HG02610 (cell line): Measurements from ENCODE around the gene SMCO1.
"Not testable (repeated sequence)": the region's sequence is repeated elsewhere in the genome, so short reads cannot be mapped to it uniquely, and the experiment has no call there.

ENCODE experiments used
- ATAC-seq: cut with Tn5 transposase; IDR thresholded peaks from one replicate; pipeline ENCODE4 v1.9.1; 2021; ENCODE audit warnings: mild to moderate bottlenecking, moderate library complexity; ENCODE audit not compliant: unreplicated experiment

The SMCO1 gene

DNA sequence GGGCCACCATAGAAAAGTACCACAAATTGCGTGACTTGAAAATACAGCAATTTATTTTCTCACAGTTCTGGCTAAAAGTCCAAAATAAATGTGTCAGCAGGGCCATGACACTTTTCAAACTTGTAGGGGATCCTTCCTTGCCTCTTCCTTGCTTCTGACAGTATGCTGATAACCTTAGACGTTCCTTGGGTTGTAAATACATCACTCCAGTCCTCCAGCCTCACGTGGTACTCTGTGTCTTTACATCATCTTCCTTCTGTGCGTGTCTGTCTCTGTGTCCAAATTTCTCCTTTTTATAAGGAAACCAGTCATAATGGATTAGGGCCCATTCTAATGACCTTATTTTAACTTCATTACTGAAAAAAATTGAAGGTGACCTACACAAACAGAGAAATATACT, 19.0 kb downstream of the SMCO1 start:
- no peak for ATAC-seq

DNA sequence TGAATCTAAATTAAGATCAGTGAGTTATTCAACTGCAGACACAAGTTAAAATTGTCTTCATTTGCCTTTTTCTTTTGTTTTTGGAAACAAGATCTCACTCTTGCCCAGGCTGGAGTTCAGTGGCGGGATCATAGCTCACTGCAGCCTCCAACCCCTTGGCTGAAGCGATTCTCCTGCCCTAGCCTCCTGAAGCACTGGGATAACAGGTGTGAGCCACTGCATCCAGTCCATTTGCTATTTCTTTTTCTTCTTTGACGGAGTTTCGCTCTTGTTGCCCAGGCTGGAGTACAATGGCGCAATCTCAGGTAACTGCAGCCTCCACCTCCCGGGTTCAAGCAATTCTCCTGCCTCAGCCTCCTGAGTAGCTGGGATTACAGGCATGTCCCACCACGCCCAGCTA, 21.9 kb downstream of the SMCO1 start:
- ATAC-seq, result no peak

DNA sequence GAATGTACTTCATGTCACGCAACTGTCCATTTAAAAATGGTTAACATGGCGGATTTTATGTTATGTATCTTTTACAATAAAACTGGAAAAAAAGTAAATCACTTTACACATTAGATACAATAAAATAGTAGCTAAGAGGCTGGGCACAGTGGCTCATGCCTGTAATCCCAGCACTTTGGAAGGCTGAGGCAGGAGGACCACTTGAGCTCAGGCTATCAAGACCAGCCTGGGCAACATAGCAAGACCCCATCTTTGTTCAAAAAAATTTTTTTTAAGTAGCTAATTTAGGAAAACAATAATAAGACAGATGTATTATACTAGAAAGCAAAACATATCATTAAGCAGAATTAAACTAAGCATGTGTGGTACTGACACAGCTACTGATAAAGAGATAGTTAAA, 23.1 kb downstream of the SMCO1 start:
- no peak for ATAC-seq

DNA sequence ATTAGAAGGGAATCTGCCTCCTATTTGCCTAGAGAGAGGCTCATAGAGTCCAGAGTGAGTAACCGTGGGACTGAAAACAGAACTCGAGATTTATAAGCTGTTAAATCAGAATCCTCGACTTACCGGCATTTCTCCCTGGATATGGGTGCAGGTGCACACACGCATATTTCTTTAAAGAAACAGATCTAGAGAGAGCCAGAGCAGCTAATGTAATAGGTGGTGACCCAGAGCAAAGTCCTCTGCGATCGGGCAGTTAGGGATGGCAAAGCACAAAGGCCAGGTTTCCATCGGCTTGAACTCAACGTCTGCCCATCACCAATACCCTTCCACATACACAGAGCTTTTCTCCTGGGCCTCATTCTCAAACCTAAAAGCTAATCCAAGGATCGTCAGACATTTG, 25.4 kb downstream of the SMCO1 start:
- ATAC-seq, result no peak

DNA sequence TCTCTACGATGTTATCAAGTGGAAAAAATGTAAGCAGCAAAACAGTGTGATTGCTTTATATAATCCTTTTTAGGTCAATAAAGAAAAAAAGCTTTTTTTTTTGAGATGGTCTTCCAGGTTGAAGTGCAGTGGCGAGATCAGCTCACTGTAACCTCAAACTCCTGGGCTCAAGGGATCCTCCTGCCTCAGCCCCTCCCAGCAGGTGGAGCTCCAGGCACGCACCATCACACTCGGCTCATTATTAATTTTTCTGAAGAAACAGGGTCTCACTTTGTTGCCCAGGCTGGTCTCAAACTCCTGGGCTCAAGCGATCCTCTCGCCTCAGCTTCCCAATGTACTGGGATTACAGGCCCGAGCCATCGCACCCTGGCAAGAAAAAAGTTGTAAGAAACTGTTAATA, 28.9 kb downstream of the SMCO1 start:
- no peak for ATAC-seq

DNA sequence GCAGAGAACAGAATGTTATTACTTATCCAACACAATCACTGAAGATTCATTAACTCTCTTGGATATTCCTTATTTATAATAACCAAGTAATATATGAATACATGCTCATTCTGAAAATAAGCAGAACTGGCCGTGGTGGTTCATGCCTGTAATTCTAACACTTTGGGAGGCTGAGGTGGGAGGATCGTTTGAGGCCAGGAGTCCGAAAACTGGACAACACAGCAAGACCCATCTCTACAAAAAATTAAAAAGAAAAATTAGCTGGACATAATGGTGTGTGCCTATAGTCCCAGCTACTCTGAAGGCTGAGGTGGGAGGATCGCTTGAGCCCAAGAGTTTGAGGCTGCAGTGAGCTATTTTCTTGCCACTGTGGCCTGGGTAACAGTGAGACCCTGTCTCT, 37.5 kb downstream of the SMCO1 start:
- ATAC-seq, result no peak

DNA sequence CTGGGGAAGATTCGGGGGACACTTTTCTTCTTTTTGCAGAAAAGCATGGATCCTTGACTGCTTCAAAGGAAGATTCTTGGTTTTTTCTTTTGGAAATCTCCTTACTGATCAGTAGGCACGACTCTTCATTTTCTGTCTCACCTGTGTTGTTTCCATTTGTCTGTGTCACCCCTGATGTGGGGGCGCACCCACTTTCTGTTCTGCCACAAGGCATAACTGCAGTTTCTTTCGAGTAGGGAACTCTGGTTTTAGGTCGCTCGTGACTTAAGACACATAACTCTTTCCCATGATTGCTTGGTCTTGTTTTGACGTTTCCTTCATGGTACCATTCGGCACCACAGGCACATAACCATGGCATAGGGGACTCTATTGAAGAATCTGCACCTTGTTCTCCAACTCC, 42.9 kb downstream of the SMCO1 start:
- no peak for ATAC-seq

DNA sequence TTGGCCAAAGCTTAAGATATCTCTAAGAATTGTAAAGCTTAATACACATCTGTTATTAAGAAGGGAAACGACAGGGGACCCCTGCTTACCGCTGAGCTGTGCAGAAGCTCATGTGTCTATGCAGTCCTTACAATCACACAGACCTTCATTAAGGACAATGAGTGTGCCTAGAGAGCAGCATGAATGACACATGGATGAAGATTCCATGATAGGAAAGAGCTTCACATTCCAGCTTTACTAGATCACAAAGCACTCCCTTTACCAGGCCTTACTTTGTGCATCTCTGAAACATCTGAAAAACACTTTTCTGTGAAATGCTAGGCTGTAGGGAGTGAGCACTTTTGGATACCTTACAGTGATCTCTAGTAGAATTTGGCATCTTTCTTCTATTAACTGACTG, 43.6 kb downstream of the SMCO1 start:
- ATAC-seq, result no peak

DNA sequence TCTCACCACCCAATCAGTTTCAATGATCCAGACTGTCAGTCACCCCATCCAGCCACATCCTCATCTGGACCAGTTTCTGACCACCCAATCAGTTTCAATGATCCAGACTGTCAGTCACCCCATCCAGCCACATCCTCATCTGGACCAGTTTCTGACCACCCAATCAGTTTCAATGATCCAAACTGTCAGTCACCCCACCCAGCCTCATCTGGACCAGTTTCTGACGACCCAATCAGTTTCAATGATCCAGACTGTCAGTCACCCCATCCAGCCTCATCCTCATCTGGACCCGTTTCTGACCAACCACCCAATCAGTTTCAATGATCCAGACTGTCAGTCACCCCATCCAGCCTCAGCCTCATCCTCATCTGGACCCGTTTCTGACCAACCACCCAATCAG, 45.0 kb downstream of the SMCO1 start:
- ATAC-seq, result not testable (repeated sequence)

DNA sequence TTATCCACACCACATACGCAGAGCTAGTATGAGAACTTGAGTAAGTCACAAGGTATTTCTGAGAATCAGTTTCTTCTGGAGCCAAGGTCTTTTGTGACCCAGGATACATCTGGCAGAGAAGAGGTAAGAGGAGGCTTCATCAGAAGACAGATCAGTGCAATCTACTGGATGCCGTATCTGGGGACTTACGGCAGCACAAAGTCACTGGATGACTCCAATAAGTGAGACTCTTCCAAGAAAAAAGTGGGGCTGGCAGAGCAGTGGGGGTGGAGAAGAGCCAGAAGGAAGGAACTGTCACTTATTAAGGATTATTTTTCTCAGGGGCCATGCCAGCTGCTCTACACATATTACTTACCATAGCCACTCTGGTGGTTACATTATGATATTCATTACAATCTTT, 51.3 kb downstream of the SMCO1 start:
- ATAC-seq, result no peak

DNA sequence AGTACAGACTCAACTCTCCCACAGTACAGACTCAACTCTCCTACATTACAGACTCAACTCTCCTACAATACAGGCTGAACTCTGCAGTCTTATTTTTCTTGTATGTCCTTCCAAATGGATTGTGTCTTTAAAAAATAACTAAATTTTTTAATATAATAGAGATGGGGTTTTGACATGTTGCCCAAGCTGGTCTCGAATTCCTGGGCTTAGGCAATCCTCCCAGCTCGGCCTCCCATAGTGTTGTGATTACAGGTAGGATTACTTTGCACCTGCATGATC, 51.7 kb downstream of the SMCO1 start:
- ATAC-seq, result no peak

DNA sequence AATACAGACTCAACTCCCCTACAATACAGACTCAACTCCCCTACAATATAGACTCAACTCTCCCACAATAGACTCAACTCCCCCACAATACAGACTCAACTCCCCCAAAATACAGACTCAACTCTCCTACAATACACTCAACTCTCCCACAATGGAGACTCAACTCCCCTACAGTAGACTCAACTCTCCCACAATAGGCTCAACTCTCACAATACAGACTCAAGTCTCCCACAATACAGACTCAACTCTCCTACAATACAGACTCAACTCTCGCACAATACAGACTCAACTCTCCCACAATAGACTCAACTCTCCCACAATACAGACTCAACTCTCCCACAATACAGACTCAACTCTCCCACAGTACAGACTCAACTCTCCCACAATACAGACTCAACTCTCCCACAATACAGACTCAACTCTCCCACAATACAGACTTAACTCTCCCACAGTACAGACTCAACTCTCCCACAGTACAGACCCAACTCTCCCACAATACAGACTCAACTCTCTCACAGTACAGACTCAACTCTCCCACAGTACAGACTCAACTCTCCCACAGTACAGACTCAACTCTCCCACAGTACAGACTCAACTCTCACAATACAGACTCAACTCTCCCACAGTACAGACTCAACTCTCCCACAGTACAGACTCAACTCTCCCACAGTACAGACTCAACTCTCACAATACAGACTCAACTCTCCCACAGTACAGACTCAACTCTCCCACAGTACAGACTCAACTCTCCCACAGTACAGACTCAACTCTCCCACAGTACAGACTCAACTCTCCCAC, 52.3 kb downstream of the SMCO1 start:
- ATAC-seq, result not testable (repeated sequence)

DNA sequence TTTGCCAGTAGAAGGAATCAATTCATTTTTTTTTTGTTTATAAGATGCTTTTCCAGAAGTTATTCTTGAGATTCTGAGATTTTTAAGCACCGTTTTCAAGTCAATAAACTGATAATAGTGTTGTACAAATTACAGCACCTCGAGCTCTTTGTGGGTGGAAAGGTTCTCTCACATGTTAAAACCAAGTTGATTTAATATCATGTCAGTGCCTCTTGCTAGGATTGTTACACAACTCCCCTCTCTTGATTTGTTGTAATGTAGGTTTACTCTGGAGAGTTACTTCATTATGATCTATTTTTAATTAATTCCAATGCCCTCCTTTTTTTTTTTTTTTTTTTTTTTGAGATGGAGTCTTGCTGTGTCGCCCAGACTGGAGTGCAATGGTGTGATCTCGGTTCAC, 57.1 kb downstream of the SMCO1 start:
- ATAC-seq, result no peak

DNA sequence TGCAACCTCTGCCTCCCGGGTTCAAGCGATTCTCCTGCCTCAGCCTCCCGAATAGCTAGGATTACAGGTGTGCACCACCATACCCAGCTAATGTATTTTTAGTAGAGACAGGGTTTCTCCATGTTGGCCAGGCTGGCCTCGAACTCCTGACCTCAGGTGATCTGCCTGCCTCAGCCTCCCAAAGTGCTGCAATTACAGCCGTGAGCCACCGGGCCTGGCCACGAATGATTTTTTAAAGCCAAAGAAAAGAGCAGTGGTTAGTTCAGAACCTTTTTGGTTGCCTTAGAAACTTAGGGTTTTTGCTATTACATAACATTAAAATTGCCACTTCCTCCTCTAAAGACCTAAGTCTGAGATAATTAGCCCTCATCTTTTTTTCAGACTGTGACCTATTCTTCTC, 57.7 kb downstream of the SMCO1 start:
- ATAC-seq, result not testable (repeated sequence)
